GM18511 (cell line): Measurements from ENCODE around the gene ZNF205.

Experiments
- ATAC-seq: cut with Tn5 transposase; IDR thresholded peaks from one replicate; pipeline ENCODE4 v1.9.1; 2021; ENCODE audit warnings: mild to moderate bottlenecking, moderate library complexity; ENCODE audit not compliant: unreplicated experiment

The ZNF205 gene

GRCh38 chr16:3101018-3101840 lies 11.2 kb upstream of the ZNF205 start:
- no peak for ATAC-seq

GRCh38 chr16:3101841-3102470 lies 10.4 kb upstream of the ZNF205 start:
- no peak for ATAC-seq

GRCh38 chr16:3106205-3106928 lies 6.0 kb upstream of the ZNF205 start:
- ATAC-seq, result peak; percentile 86

- ATAC-seq, result no peak
Measured at GRCh38 chr16:3112881-3113574, 642 bp downstream of the ZNF205 start.

- ATAC-seq, result no peak
Measured at GRCh38 chr16:3113765-3114479, 1.5 kb downstream of the ZNF205 start.

- no peak for ATAC-seq
Measured at GRCh38 chr16:3115003-3115402, 2.6 kb downstream of the ZNF205 start.

GRCh38 chr16:3115561-3115960 lies 3.2 kb downstream of the ZNF205 start:
- no peak for ATAC-seq

GRCh38 chr16:3118204-3118790 lies 5.9 kb downstream of the ZNF205 start:
- ATAC-seq, result no peak

GRCh38 chr16:3118846-3119245 lies 6.5 kb downstream of the ZNF205 start:
- ATAC-seq, result no peak

GRCh38 chr16:3119286-3119685 lies 6.9 kb downstream of the ZNF205 start:
- ATAC-seq, result no peak

- no peak for ATAC-seq
Measured at GRCh38 chr16:3119701-3120408, 7.5 kb downstream of the ZNF205 start.

- ATAC-seq, result no peak
Measured at GRCh38 chr16:3120435-3120834, 8.0 kb downstream of the ZNF205 start.

- ATAC-seq, result no peak
Measured at GRCh38 chr16:3121851-3122467, 9.6 kb downstream of the ZNF205 start.

GRCh38 chr16:3122926-3123570 lies 10.7 kb downstream of the ZNF205 start:
- no peak for ATAC-seq

- peak; percentile 89 for ATAC-seq
Measured at GRCh38 chr16:3123986-3124886, 11.8 kb downstream of the ZNF205 start.

- ATAC-seq, result no peak
Measured at GRCh38 chr16:3127745-3128144, 15.4 kb downstream of the ZNF205 start.
